Measurements from ENCODE around the gene SNX30. TPM values are rescaled to one million over a fixed set of nuclear protein-coding genes. Genes with fewer than 3 reads are reported as not detected.
A peak's percentile ranks its signal among the peaks of the same experiment; 100 is the strongest.

SNX30 gene
- polyA plus RNA-seq, 1 of the 3 experiments (the other 2 are of a cell fraction), result 2.7 TPM

DNA sequence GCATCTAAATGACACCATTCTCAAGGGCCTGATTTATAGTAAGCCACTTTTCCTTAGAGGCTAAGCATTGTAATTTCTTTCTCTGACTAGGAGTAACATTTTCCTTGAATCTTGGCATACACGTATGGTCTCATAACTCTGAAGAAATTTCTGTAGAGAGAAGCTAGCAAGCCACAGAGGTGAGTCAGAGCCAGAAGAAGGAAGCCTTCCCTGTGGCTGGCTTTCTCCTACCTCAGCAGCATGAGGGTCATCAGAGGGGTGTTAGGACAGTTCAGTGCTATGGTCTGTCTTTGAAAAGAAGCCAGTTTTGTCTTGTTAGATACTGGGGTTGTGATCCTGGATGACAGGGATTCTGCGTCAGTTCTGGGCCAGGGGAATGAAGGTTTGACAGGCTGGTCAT, 3.2 kb downstream of the SNX30 start (continued):
- no peak for TF ChIP-seq REST (IDR thresholded peaks at IDR 0.05; ENCODE audit: low read depth, low read length)
- peak; percentile 25; the same call in 1 of the 2 replicates for TF ChIP-seq TCF12 (IDR thresholded peaks at IDR 0.05)

- Histone ChIP-seq H3F3A (replicated peaks; ENCODE audit: insufficient read depth) (peaks cover 22% of the 10 kb centered on the region), H3K4me2 (peak overlapping the region; percentile 53; the same call in 1 of the 2 replicates), H3K9me3 (no peaks in the 10 kb centered on the region), H3K9me2 (no peaks in the 10 kb centered on the region), H4K20me1 (ENCODE audit: insufficient read depth) (no peaks in the 10 kb centered on the region), H3K36me3 (replicated peaks in 1 of 2; ENCODE audit: control insufficient read depth in 1 of 2, insufficient read depth in 2 of 2, low read length in 1 of 2) (no peaks in the 10 kb centered on the region), H2AFZ (ENCODE audit: low read depth) (no peak overlapping the region), H3K79me2 (ENCODE audit: insufficient read depth) (peaks cover 27% of the 10 kb centered on the region), H3K27me3 (ENCODE audit: insufficient read depth) (no peaks in the 10 kb centered on the region), H3K27ac (ENCODE audit: low read depth in 2 of 2, low read length in 1 of 2) (0 out of 4 replicates have a peak overlapping the region, but pooled peaks of 1 of the 2 experiments have one; percentile 2), H3K9ac (no peak overlapping the region), H3K4me3 (ENCODE audit: low read depth in 2 of 2, low read length in 1 of 2) (no peak overlapping the region), H3K4me1 (ENCODE audit: control insufficient read depth in 1 of 2, insufficient read depth in 2 of 2, low read depth in 1 of 2, low read length in 1 of 2) (peaks cover 10 to 13% of the 10 kb centered on the region in 2 experiments; a peak in 3 of 4 replicates)
- no peak for DNase-seq
- WGBS (ENCODE audit: low lambda C conversion rate), result 84% methylated on average over 3 of the region's 3 CpGs
- CTCF ChIA-PET, result no interaction called here
- no peak for TF ChIP-seq NRF1 (IDR thresholded peaks at IDR 0.05; ENCODE audit: low read depth, low read length)
- TF ChIP-seq IRF3 (IDR thresholded peaks at IDR 0.05; ENCODE audit: low read depth, low read length), result no peak
- TF ChIP-seq, protein P1, sequence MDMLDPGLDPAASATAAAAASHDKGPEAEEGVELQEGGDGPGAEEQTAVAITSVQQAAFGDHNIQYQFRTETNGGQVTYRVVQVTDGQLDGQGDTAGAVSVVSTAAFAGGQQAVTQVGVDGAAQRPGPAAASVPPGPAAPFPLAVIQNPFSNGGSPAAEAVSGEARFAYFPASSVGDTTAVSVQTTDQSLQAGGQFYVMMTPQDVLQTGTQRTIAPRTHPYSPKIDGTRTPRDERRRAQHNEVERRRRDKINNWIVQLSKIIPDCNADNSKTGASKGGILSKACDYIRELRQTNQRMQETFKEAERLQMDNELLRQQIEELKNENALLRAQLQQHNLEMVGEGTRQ (IDR thresholded peaks at IDR 0.05; ENCODE audit: borderline replicate concordance, low read depth, low read length), result no peak
- TF ChIP-seq MXI1 (IDR thresholded peaks at IDR 0.05; ENCODE audit: low read depth, low read length), result no peak
- no peak for TF ChIP-seq RXRA (IDR thresholded peaks at IDR 0.05; ENCODE audit: borderline replicate concordance, low read depth)
- TF ChIP-seq TAF1 (IDR thresholded peaks at IDR 0.05; ENCODE audit: borderline replicate concordance, low read depth, low read length), result no peak
- no peak for TF ChIP-seq RFX5 (IDR thresholded peaks at IDR 0.05; ENCODE audit: low read length)
- no peak for TF ChIP-seq TCF12 (IDR thresholded peaks at IDR 0.05)
- TF ChIP-seq JUND (IDR thresholded peaks at IDR 0.05), result no peak
- no peak for TF ChIP-seq NFIC (IDR thresholded peaks at IDR 0.05; ENCODE audit: borderline replicate concordance)
- POLR2A ChIA-PET, result no interaction called here
Observed at GRCh38 chr9:112754578-112754977, 4.0 kb downstream of the SNX30 start.

All from SK-N-SH (cell line).